Bronchial epithelial cell (primary cell): ENCODE data around the gene CLIC3. TPM values are rescaled to one million over a fixed set of nuclear protein-coding genes. Genes with fewer than 3 reads are reported as not detected.

Experiments
- DNase-seq: peaks from one replicate; pipeline ENCODE4 v3.0.0-alpha.2; 2010; ENCODE audit warnings: low read depth
- FAIRE-seq: peaks from 2 replicates; lab custom pipeline; 2011; peaks lifted over from hg19 to GRCh38; lab: Jason Lieb, UNC
- H3K27me3 ChIP-seq: 2 replicates; pipeline ENCODE4 v1.5.1; 2011; ENCODE audit warnings: low read length; ENCODE audit not compliant: control insufficient read depth, insufficient read depth
- H3K36me3 ChIP-seq: 2 replicates; pipeline ENCODE4 v1.5.1; 2011; ENCODE audit warnings: low read length; ENCODE audit not compliant: control insufficient read depth, insufficient read depth
- H3K4me3 ChIP-seq: 2 replicates; pipeline ENCODE4 v1.5.1; 2011; ENCODE audit warnings: mild to moderate bottlenecking, low read depth, low read length, control low read depth
- CTCF ChIP-seq: IDR thresholded peaks from 2 replicates; pipeline ENCODE4 v1.5.1; 2011; ENCODE audit warnings: mild to moderate bottlenecking, moderate library complexity, low read length, control low read depth, inconsistent platforms; ENCODE audit not compliant: insufficient read depth, severe bottlenecking
- total RNA-seq: library from RNA; depleted of rRNA; stranded (reverse); fragments of >200 nt; gene quantifications from 2 replicates; pipeline ENCODE4 v1.2.1, GENCODE V29; 2014

The CLIC3 gene
- total RNA-seq, 1 donor from 2014 or later, result 2.1 TPM

GRCh38 chr9:137013571-137013940, 17.2 kb upstream of the CLIC3 start:
- DNase-seq, result no peak
- no peaks in the 10 kb centered on the region for H3K27me3 ChIP-seq
- no peak overlapping the region for H3K4me3 ChIP-seq
- H3K36me3 ChIP-seq, result peaks cover 10% of the 10 kb centered on the region
- TF ChIP-seq CTCF, result no peak
- no peak for FAIRE-seq

- no peak overlapping the region for H3K4me3 ChIP-seq
- DNase-seq (no peak), FAIRE-seq (no peak)
- TF ChIP-seq CTCF, result no peak
- no peaks in the 10 kb centered on the region for H3K27me3 ChIP-seq
- peaks cover 10% of the 10 kb centered on the region for H3K36me3 ChIP-seq
These were observed 16.6 kb upstream of the CLIC3 start for GRCh38 chr9:137012694-137013570.

GRCh38 chr9:137011907-137012675, 15.7 kb upstream of the CLIC3 start:
- no peak for TF ChIP-seq CTCF
- Histone ChIP-seq H3K27me3 (no peaks in the 10 kb centered on the region), H3K4me3 (no peak overlapping the region), H3K36me3 (peaks cover 11% of the 10 kb centered on the region)
- FAIRE-seq (no peak), DNase-seq (no peak)

- no peak for TF ChIP-seq CTCF
- Histone ChIP-seq H3K27me3 (no peaks in the 10 kb centered on the region), H3K4me3 (no peak overlapping the region), H3K36me3 (peaks cover 10% of the 10 kb centered on the region)
- FAIRE-seq, result no peak
- DNase-seq, result no peak
These were observed 14.8 kb upstream of the CLIC3 start for GRCh38 chr9:137011156-137011555.

GRCh38 chr9:137009938-137010732, 13.8 kb upstream of the CLIC3 start:
- Histone ChIP-seq H3K36me3 (peaks cover 8% of the 10 kb centered on the region), H3K27me3 (no peaks in the 10 kb centered on the region), H3K4me3 (no peak overlapping the region)
- DNase-seq, result no peak
- no peak for TF ChIP-seq CTCF
- no peak for FAIRE-seq
